NCI-H774 (cell line): Measurements from ENCODE around the gene PTCRA.
"Not testable (repeated sequence)": the region's sequence is repeated elsewhere in the genome, so short reads cannot be mapped to it uniquely, and the experiment has no call there.

Experiments used
- DNase-seq: peaks from one replicate; lab custom pipeline; 2025; lab: John Stamatoyannopoulos, UW

The PTCRA gene

DNA sequence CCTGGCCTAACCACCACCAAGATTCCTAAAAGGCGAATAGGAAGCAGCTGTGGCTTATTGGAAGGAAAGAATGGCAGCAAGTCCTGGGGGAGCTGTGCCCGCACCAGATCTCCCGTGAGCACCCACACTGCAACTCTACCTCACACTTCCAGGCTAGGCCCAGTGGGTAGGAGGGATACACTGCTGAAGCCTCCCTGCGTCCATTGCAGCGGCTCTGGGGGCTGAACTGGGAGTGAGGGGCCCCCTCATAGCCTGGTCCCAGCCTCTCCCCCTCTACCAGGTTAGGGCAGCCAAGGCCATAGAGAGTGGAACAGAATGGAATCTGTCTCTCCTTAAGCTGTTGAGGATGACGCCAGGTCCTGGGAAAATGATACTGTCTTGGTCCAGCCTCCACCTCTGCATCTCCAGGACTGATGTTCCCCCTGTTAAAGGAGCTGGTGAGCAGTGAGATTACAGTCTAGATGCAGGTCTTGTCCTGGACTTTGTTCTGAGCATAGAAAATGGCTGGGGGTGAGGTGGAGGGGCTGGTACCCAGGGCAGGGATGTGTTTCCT lies 24.7 kb downstream of the PTCRA start:
- no peak for DNase-seq

DNA sequence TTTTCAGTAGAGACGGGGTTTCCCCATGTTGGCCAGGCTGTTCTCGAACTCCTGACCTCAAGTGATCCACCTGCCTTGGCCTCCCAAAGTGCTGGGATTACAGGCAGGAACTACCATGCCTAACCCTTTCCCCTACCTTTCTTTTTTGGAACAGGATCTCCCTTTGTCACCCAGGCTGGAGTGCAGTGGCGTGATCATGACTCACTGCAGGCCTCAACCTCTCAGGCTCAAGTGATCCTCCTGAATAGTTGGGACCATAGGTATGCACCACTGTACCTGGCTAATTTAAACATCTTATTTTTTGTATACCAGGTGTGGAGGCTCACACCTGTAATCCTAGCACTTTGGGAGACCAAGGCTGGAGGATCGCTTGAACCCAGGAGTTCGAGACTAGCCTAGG lies 25.5 kb downstream of the PTCRA start:
- not testable (repeated sequence) for DNase-seq

DNA sequence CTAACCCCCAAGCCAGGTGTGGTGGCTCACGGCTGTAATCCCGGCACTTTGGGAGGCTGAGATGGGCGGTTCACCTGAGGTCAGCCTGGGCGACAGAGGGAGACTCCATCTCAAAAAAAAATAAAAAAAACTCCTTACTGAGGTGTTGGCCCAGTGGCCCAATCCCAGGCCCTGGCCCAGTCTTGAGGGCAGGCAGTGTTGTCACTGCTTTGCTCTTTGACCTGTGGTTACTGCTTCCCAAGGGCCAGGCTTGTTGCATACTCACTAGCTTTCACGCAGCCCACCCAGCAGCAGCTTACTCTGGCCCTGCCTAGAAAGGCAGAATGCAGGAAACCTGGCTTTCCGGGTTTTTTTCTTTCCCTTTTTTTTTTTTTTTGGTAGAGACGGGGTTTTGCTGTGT lies 26.6 kb downstream of the PTCRA start:
- DNase-seq: no peak

DNA sequence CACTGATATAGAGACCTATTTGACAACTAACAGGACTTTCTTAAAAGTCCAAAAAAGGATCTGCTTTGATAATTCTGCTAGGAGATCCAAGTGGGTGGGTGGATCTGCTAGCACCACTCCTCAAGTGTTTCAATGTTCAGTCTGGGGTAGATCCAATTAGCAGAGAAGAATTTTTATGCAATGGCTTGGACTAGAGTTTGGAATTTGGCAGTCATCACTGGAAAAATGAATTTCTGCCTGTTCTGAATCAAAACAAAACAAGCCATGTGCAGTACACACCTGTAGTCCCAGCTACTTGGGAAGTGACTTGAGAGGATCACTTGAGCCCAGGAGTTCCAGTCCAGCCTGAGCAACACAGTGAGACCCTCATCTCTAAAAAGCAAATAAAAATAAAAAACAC lies 32.1 kb downstream of the PTCRA start:
- DNase-seq: no peak

DNA sequence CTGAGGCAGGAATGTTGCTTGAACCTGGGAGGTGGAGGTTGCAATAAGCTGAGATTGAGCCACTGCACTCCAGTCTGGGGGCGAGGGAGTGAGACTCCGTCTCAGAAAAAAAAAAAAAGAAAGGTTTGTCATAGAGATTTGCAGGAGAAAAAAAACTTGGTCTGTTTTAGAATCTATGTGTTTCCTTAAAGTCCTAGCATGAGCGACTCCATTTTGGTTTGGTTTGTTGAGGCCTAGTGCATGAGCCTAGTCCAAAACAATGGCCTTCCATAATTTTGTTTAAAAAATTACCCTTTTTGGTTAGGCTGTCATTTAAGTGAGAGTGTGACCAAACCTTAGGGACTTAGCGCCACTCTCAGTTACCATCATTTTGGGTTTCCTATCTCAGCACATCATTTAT lies 36.5 kb downstream of the PTCRA start:
- DNase-seq: no peak

DNA sequence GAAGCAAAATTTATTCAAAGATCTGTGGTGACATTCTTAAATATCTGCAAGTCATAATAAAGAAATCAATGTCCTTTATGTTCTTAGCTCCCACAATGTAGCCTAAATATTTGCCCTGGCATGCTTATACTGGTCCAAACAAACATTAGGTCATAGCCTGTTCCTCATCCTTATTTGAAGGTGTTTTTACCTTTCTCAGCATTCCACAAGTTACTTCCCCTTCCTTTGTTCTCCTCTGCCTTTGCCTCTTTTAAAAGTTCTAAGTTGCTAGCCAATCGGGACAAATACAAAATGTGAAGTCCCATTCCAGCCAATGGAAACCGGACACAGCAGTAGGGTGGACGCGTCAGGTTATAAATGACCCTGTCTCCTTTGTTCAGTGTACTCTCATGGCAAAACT lies 38.6 kb downstream of the PTCRA start:
- DNase-seq: not testable (repeated sequence)

DNA sequence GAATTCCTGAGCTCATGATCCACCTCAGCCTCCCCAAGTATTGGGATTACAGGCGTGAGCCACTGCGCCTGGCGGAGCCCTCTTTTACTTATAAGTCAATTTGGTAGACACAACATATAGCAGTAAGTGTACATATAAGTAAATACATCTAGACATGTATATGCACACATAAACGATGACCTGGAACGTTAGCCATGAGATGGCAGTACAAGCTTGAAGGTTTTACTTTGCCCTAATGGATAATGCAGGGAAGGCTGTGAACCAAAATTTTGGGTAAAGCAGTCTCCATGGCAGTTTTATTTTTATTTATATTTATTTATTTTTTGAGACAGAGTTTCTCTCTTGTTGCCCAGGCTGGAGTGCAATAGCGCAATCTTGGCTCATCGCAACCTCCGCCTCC lies 42.3 kb downstream of the PTCRA start:
- no peak for DNase-seq

DNA sequence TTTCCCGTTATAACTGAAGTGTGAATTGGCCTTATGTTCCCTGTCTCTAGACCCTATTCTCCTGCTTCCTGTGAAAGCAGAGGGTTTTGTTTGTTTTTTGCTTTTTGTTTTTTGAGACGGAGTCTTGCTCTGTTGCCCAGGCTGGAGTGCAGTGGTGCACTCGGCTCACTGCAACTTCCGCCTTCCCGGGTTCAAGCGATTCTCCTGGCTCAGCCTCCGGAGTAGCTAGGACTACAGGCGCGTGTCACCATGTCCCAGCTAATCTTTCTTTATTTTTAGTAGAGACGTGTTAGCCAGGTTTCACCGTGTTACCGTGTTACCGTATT lies 44.0 kb downstream of the PTCRA start:
- no peak for DNase-seq

DNA sequence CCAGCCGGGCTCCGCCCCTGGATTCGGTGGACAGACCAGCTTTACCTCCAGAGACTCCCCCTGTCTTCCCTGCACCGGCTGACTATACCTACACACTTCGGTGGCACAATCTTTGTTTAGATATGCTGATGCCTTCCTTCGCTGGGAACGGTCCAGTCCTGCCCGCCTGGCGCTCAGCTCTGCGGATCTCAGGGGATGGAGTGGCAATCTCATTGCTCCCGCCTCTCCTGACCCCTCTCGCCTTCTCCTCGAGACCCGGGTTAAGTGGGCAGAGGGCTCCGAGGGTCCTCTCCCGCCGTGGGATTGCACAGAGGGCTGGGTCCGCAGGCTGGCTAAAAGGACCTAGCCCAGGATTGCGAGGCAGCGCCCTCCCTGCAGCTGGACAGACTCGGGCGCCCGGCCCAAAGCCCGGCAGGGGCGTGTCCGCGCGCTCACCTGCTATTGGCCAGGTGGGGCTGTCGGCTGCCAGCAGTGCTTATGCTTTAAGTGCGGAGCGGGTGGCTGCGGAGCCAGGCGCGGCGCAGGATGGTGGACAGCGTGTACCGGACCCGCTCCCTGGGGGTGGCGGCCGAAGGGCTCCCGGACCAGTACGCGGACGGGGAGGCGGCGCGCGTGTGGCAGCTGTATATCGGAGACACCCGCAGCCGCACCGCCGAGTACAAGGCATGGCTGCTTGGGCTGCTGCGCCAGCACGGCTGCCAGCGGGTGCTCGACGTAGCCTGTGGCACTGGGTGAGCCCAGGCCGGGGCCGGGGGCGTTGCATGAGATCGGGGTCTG lies 44.6 kb downstream of the PTCRA start, which contains the start of gene GNMT:
TSS of gene GNMT (plus strand) at position 512 of the 777 bp plus-strand sequence. CDS start at position 526, 14 bp downstream.
- DNase-seq: peak; percentile 57

DNA sequence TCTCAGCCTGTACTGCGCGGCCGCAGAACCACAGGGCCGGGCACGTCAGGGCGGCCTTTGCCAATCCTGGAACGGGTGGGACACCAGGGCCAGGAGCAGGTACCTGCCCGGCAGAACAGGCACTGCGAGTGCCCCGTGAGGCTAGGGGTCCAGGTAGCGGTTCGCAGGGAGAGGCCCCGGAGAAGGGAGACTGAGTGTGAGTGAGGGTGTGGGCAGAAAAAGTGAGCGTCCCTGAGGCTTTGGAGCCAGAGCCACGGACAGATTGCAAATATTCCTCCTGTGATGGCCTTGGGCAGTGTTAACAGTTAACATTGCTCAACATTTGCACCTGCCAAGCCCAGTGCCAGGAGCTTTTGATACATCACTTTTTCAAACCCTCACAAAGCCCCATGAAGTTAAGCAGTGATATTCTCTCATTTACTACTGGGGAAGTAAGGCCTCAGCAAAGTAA lies 45.2 kb downstream of the PTCRA start:
- DNase-seq: no peak

DNA sequence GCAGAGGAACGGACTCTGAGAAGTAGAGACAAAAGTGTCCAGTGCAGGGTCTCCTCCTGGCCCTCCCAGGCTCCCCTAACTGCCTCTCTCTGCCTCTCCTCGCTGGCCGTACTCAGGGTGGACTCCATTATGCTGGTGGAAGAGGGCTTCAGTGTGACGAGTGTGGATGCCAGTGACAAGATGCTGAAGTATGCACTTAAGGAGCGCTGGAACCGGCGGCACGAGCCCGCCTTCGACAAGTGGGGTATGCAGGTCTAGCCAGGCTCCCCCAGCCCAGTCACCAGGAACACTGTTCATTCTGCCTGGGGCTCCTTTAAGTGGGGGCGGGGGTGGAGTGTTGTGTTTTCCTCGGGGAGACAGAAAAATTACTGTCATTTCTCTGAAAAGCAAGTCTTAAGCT lies 46.2 kb downstream of the PTCRA start:
- DNase-seq: no peak

DNA sequence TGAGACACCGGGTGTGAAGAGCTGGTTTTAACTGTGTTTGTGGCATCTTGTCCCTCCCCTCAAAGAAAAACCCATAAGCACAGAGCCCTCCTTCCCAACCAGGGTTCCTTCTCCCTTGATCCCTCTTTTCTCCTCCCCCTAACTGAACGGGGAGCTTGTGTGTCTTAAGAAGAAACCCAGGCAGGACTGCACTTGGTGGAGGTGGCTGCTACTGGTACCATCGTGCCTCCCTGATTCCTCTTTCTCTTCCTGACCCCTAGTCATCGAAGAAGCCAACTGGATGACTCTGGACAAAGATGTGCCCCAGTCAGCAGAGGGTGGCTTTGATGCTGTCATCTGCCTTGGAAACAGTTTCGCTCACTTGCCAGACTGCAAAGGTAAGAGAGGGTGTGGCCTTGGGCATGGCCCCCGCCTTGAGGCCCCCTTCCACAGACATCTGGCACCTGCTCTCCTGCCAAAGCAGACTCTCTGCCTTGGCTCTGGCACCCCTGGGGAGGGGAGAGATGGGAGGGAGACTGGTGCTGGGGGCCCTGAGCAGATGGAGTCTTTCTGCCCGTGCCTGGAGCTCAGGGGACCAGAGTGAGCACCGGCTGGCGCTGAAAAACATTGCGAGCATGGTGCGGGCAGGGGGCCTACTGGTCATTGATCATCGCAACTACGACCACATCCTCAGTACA lies 46.8 kb downstream of the PTCRA start:
- DNase-seq: no peak

DNA sequence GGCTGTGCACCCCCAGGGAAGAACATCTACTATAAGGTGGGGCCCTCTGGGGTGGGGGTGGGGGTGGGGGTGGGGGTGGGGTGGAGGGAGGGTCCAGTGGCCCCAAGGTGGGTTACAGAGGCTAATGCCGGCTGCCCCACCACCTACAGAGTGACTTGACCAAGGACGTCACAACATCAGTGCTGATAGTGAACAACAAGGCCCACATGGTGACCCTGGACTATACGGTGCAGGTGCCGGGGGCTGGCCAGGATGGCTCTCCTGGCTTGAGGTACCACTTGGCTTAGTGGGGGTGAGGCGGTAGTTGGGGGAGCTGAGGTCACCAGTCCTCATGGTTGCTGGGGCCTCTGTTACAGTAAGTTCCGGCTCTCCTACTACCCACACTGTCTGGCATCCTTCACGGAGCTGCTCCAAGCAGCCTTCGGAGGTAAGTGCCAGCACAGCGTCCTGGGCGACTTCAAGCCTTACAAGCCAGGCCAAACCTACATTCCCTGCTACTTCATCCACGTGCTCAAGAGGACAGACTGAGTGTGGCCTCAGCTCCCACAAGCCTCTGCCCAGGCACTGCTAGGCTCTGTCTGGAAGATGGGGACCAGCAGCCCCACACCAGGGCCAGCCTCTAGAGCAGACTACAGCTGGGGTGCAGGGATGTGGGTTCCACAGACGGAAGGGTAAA lies 47.5 kb downstream of the PTCRA start:
- DNase-seq: no peak

DNA sequence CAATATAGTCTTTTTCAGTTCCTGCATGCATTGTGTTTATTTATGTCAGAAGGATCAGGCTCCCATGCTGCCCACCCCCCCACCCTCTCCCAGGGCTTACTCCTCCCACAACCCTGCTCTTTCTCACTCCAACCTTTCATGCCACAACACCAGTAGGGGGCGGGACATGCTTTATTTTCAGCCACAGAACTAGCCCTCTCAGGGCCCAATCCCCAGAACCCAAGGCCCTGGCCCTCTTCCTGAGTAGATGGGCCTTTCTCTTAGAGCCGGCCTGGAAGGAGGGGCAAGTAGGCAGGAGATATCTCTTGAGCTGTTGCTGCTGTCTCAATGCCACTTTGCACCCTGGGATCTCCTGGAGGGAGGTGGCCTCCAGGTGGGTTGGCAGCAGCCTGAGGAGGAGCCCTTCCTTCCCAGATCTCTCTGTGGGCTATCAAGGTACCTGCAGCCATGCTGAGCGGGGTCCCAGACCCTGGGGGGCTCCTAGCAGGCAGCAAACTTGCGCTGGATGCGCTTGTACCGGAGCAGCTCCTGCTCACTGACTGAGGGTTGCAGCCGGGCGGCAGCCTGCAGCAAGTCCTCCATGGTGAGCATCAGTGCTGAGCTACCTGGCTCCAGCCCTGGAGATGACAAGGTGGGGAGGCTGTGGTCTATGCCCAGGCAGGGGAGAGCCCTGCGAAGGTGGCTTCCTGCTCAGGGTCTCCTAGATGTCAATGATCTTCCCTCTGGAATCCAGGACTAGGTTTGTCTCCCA lies 48.2 kb downstream of the PTCRA start:
- DNase-seq: no peak

DNA sequence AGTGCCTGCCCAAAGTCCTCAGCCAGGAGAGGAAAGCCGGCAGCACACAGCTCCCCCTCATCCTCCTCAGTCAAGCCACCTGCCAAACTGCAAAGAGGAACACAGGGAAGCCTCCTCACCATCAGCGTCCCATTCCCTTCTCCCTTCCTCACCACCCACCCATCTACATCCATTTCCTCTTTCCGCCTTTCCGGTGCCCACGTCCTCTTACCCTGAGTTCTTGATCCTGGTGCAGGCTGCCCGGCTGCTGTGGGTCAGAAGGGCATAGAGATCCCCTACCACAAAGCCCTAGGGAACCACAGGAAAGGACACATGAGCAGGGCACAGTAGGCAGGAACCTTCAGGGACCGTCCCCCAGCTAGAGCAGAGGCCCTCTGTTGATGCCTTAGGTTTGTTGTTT lies 50.7 kb downstream of the PTCRA start:
- no peak for DNase-seq

DNA sequence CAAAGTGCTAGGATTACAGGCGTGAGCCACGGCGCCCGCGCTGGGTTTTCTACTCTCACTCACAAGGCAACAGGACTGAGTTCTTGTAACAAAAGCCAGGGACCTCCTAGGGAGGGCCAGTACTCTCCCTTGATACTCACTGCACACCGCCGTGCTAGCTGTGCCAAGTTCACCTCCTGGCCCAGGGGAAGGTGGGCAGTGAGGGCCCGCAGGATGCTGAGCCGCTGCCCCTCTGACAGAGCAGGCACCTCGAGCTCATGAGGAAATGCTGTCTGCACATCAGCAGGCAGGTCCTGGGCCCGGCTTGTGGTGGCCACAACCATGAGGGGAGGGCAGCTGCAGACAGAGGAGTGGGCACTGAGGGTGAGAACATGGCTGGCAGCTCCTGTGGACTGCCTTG lies 51.4 kb downstream of the PTCRA start:
- DNase-seq: no peak

DNA sequence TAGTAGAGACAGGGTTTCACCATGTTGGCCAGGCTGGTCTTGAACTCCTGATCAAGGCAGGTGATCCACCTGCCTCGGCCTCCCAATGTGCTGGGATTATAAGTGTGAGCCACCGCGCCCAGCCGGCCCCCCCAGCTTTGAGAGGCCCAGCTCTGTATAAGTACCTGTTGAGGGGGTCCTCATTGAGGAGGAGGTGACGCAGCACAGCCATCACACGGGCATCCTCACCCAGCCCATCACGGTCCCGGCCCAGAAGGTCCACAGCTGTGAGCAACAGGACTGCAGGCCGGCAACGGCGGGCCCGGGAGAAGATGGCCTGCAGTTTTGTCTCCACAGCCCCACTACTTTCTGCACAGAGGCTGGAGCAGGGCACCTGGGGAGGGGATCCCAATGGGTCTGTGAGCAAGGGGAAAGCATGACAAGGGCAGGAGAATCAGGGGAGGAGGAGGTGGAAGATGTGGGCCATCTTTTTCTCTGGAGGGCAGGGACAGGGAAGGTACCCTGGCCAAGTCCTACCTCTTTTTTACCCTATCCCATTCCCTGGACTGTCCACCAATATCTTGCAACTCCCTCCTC lies 52.4 kb downstream of the PTCRA start:
- no peak for DNase-seq

DNA sequence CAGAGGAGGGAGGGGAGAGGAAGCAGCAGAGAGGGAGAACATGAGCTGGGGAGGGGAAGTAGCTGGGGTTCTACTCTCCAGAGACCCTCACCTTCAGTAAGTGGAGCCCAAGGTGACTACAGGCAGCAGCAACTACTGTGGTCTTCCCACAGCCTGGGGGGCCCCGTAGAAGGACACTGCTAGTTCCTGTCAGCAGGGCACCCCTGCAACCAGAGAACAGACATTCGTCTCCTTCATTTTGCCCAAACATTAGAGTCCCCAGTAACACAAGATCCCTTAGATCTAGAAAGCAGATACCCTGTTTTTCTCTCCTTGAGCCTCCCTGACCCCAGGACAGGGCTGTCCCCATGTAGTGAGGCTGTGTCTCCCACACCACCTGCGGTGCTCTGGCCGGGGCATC lies 52.9 kb downstream of the PTCRA start:
- DNase-seq: no peak

DNA sequence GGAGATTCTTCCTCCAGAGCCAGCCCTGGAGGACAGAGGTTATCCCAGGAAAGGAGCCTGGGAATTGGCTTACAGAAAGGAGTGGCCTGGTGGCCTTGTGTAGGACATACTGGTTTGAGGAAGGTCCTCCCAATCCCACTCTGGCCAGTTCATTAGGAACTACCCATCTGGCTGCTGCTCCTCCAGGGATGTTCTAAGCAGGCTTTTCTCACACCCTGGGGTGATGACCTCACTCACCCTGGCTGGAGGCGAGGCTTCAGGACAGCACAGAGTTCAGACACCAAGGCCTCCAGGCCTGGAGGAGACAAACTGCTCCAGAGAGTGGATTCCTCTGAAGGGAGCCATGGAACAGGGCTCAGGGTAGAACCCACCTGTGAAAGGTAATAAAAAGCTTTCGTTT lies 53.6 kb downstream of the PTCRA start:
- no peak for DNase-seq

DNA sequence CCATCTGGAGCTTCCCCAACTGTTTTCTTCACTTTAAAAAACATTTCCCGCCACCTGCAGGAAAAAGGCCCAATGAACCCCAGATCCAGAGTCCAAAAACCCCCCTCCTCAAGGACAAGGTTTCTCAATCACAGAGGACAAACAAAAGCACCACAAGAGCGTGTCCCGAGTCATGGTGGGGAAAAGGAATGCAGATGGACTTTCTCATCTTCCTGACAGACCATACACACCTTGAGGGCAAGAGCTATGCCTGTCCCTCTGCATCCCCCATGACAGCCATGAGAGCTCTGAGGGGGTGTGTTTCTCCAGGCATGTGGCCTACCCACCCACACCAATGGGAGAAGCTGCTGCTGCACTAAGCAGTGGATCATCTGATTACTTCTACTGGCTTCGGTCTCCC lies 54.1 kb downstream of the PTCRA start:
- DNase-seq: no peak

DNA sequence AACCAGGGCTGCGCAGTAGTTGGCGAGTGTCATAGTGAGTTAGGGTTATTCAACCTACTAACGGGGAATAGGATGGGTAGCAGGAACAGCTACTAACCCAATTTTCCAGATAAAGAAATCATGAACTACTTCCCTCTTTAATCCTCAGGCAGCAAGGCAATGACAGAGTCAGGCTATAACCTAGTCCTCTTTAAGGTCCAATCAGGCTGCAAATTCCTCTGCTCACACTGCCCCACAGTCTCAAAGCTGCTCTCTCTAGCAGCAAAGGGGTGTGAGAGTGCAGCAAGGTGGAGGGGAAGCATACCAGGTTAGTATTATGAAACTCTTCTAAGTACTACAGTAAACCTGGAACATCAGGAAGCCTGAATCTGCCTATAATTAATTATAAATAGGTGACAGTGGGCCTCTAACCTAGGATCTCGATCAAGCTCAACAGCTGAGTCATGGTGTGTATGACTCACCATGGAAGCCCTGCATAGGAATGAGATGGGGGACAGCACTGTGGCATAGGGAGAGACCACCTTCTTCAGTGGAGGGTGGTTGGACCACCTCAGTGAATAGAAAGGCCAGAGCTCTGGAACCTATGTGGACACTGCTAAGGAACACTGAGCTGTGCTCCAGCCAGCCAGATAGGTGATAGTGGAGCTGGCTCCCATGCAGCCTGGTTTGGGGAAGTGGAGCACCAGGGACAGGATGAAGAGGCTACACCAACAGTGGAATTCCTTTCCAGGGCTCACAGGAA lies 55.2 kb downstream of the PTCRA start:
- no peak for DNase-seq
